ENCODE measurements around the gene FHIT.

FHIT gene

GRCh38 chr3:61139686-61140085 lies 111.6 kb downstream of the FHIT start:
- no peak for DNase-seq
- intact Hi-C loops (cut with DNase I) = no loop called here

GRCh38 chr3:61138401-61138800 lies 112.9 kb downstream of the FHIT start:
- intact Hi-C loops (cut with DNase I) = no loop called here
- no peak for DNase-seq

GRCh38 chr3:61136191-61136590 lies 115.1 kb downstream of the FHIT start:
- intact Hi-C loops (cut with DNase I) = no loop called here
- no peak for DNase-seq

- DNase-seq = no peak
- intact Hi-C loops (cut with DNase I) = no loop called here
These were observed 116.7 kb downstream of the FHIT start for GRCh38 chr3:61134532-61134931.

GRCh38 chr3:61132062-61132461 lies 119.2 kb downstream of the FHIT start:
- DNase-seq = no peak
- intact Hi-C loops (cut with DNase I) = no loop called here

GRCh38 chr3:61118830-61119229 lies 132.4 kb downstream of the FHIT start:
- intact Hi-C loops (cut with DNase I) = no loop called here
- no peak for DNase-seq

GRCh38 chr3:61117045-61117898 lies 134.0 kb downstream of the FHIT start:
- no peak for DNase-seq

GRCh38 chr3:61114316-61114953 lies 136.8 kb downstream of the FHIT start:
- intact Hi-C loops (cut with DNase I) = no loop called here
- no peak for DNase-seq

More at GRCh38 chr3:61117045-61117898, 134.0 kb downstream of the FHIT start:
- intact Hi-C loops (cut with DNase I) = no loop called here

GRCh38 chr3:61111825-61112224 lies 139.4 kb downstream of the FHIT start:
- no peak for DNase-seq

GRCh38 chr3:61110576-61110975 lies 140.7 kb downstream of the FHIT start:
- intact Hi-C loops (cut with DNase I) = no loop called here
- DNase-seq = no peak

More at GRCh38 chr3:61111825-61112224, 139.4 kb downstream of the FHIT start:
- intact Hi-C loops (cut with DNase I) = no loop called here

GRCh38 chr3:61108247-61109019 lies 142.8 kb downstream of the FHIT start:
- DNase-seq = no peak
- intact Hi-C loops (cut with DNase I) = no loop called here

GRCh38 chr3:61094608-61095007 lies 156.6 kb downstream of the FHIT start:
- intact Hi-C loops (cut with DNase I) = no loop called here
- DNase-seq = no peak

- intact Hi-C loops (cut with DNase I) = no loop called here
These were observed 157.9 kb downstream of the FHIT start for GRCh38 chr3:61093364-61093763.

GRCh38 chr3:61092870-61093269 lies 158.4 kb downstream of the FHIT start:
- intact Hi-C loops (cut with DNase I) = no loop called here
- DNase-seq = no peak

More at GRCh38 chr3:61093364-61093763, 157.9 kb downstream of the FHIT start:
- no peak for DNase-seq

GRCh38 chr3:61090389-61091169 lies 160.7 kb downstream of the FHIT start:
- intact Hi-C loops (cut with DNase I) = no loop called here
- no peak for DNase-seq

- no peak for DNase-seq
- intact Hi-C loops (cut with DNase I) = no loop called here
These were observed 163.8 kb downstream of the FHIT start for GRCh38 chr3:61087465-61087864.

GRCh38 chr3:61081554-61081953 lies 169.7 kb downstream of the FHIT start:
- no peak for DNase-seq

GRCh38 chr3:61080737-61081445 lies 170.4 kb downstream of the FHIT start:
- DNase-seq = peak in 1 of 42 donors; percentile 7
- intact Hi-C loops (cut with DNase I) = no loop called here

More at GRCh38 chr3:61081554-61081953, 169.7 kb downstream of the FHIT start:
- intact Hi-C loops (cut with DNase I) = no loop called here
